ENCODE results near the gene ZEB2.

The ZEB2 gene

DNA sequence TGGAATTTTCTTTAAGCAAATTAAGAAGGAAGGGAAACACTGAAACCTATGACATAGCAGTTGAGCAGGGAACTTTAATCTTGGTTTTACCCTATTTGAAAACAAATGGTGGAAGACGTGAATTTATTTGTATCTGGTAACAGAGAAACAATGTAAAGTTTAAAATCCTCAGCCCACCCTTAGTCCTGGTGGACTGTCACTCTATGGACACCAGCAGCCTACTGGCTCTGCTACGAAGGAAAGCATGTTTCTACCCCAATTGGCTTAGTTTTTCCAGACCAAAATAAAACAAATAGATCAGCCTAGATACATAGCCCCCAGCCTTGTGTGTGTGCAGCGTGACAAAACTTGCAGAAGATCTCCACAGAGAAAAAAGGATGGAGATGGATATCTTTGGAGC, 7.4 kb downstream of the ZEB2 start:
- H3K4me3 ChIP-seq (ENCODE audit: low read depth, low read length): no peak overlapping the region
- TF ChIP-seq, protein P1, sequence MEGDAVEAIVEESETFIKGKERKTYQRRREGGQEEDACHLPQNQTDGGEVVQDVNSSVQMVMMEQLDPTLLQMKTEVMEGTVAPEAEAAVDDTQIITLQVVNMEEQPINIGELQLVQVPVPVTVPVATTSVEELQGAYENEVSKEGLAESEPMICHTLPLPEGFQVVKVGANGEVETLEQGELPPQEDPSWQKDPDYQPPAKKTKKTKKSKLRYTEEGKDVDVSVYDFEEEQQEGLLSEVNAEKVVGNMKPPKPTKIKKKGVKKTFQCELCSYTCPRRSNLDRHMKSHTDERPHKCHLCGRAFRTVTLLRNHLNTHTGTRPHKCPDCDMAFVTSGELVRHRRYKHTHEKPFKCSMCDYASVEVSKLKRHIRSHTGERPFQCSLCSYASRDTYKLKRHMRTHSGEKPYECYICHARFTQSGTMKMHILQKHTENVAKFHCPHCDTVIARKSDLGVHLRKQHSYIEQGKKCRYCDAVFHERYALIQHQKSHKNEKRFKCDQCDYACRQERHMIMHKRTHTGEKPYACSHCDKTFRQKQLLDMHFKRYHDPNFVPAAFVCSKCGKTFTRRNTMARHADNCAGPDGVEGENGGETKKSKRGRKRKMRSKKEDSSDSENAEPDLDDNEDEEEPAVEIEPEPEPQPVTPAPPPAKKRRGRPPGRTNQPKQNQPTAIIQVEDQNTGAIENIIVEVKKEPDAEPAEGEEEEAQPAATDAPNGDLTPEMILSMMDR (IDR thresholded peaks at IDR 0.05; ENCODE audit: low read depth, low read length): no peak
- in situ Hi-C loops (cut with HindIII; ENCODE audit: low sequenced_read_pairs): no loop called here
- DNase-seq (ENCODE audit: low read depth, low spot score): peak; percentile 14

DNA sequence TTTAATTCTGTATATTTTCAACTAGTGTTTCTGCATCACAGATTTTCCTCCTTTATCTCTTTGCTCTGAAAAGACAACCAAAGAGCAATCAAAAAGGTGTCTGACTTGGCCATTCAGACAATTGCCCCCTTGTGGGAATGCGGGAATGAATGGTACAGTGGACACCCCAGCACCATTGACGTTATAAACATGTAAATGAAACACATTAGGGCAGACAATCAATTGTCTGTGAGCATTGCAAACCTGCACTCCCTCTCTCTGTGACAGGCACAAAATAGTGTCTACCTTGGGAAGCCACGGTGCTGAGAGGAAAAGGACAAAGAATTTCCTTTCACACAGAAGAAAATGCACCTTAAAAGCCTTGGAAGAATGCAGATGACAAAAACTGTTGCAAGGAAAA, 8.0 kb downstream of the ZEB2 start:
- peak; percentile 24 for DNase-seq (ENCODE audit: low read depth, low spot score)
- no peak overlapping the region for H3K4me3 ChIP-seq (ENCODE audit: low read depth, low read length)
- TF ChIP-seq, protein P1 (IDR thresholded peaks at IDR 0.05; ENCODE audit: low read depth, low read length): no peak
- in situ Hi-C loops (cut with HindIII; ENCODE audit: low sequenced_read_pairs): no loop called here

DNA sequence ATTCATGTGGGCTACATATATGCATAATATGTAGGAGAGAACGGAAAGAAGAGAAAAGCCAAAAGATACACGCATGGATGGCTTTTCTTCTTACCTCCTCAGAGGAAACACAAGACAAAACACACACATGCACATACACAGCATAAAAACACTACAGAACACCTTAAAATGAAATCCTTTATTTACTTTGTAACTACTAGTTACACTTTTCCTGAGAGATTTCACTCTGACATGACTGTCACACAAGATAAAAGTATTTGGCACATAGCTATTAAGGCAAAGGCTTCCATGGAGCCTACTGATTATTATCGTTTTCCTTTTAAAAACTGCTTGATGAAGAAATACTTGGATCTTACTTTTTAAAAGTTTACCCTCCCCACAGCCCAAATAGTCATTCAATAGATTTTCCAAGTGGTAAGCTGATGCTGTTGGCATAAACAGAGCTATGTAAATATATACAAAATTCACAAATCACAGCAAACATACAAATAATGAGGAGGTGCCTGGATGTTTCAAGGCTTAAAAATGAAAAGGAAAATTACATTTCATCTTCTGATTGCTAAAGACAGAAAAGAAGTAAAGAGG, 8.6 kb downstream of the ZEB2 start:
- peak; percentile 36 for DNase-seq (ENCODE audit: low read depth, low spot score)
- H3K4me3 ChIP-seq (ENCODE audit: low read depth, low read length): no peak overlapping the region
- TF ChIP-seq, protein P1 (IDR thresholded peaks at IDR 0.05; ENCODE audit: low read depth, low read length): no peak
- in situ Hi-C loops (cut with HindIII; ENCODE audit: low sequenced_read_pairs): no loop called here

DNA sequence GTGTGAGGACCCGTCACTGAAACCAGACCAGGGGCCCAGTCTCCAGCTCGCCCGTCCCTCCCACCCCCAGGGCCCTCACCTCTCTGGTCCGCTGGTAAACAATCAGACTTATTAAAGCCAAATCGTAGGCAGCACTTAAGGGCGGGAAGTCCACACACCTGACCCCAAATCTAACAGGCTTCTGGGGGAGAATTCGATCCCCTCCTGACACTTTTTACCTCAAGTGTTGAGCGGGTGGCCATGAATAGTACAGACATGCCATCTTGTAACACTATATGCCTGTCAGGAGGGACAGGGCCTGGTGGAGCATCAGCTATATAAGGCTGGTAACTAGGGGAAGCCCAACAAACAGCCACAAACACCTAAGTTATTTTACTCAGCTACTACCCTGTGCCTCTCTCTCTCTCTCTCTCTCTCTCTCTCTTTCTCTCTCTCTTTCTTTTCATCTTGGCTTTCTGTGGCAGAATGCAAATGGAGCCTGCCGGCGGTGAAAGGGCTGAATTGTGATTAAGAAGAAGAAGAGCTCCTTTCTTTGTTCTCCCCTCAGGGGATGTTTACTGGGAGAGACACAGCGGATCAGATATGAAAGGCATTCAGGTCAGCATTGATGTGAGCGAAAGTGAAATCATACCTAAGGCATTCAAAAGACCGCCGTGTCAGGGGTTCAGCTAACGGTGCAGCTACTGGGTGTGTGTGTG, 9.5 kb downstream of the ZEB2 start:
- peak overlapping the region; percentile 9 for H3K4me3 ChIP-seq (ENCODE audit: low read depth, low read length)
- in situ Hi-C loops (cut with HindIII; ENCODE audit: low sequenced_read_pairs): no loop called here
- peak; percentile 85 for DNase-seq (ENCODE audit: low read depth, low spot score)
- TF ChIP-seq, protein P1 (IDR thresholded peaks at IDR 0.05; ENCODE audit: low read depth, low read length): no peak

DNA sequence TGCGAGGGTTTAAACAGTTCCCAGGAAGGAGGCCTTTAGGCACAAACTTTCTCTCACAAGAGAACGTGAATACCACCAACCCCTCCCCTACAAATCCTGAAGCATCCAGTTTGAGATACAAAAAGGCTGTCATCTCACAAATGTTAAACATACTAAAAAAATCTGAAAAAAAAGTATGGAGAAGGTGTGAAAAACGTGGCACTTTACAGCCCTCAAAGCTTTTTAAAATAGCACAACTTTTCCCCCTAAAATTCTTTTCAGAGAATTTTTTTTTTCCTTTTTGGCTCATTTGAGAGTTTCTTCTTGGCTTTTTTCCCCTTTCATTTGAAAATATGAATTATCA, 10.1 kb downstream of the ZEB2 start:
- H3K4me3 ChIP-seq (ENCODE audit: low read depth, low read length): no peak overlapping the region

DNA sequence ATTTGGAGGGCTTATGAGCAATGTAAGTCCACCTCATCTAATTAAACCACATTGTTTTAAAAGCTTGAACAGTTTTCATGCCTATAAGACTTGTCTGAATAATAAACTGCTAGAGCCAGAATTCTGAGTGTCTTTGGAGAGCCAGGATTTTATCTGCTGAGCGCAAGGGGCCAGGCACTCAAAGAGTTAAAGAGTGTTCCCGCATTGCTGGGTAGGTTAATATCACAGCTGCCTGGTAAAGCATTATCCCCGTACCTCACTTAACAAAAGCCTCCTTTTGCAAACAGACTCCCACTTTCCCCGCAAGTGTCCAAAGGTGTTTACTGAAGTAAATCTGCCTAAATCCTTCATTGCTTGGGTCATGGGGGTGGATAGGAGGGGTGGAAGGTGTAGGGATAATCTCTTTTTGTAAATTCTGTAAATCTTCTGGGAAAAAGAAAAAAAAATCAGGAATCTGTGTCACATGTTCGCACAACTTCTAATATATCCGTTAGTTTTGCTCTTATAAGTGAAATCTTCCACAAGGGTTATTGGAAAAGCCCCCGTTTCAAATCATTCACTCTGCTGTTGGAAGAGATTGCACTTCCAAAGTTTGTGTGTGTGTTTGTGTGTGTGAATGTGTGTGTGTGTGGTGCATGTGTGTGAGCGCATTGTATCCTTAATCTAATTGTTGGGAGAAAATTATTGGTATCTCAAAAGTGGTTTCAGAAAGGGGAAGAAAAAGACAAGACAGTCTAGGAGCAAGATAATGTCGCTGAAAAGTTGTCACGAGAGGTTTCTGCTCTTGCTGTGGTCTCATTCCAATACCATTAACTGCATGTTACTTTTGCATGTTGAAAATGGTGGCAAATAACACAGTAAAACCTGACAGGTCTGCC, 10.7 kb downstream of the ZEB2 start:
- H3K4me3 ChIP-seq (ENCODE audit: low read depth, low read length): no peak overlapping the region
- peak; percentile 26 for DNase-seq (ENCODE audit: low read depth, low spot score)
- TF ChIP-seq, protein P1 (IDR thresholded peaks at IDR 0.05; ENCODE audit: low read depth, low read length): no peak
- in situ Hi-C loops (cut with HindIII; ENCODE audit: low sequenced_read_pairs): no loop called here

More for the DNA sequence above, 10.1 kb downstream of the ZEB2 start:
- peak; percentile 14 for DNase-seq (ENCODE audit: low read depth, low spot score)
- in situ Hi-C loops (cut with HindIII; ENCODE audit: low sequenced_read_pairs): no loop called here
- TF ChIP-seq, protein P1 (IDR thresholded peaks at IDR 0.05; ENCODE audit: low read depth, low read length): no peak

Measured in astrocyte of the spinal cord (primary cell).